Measurements from ENCODE around the gene BLOC1S6.

The BLOC1S6 gene

DNA sequence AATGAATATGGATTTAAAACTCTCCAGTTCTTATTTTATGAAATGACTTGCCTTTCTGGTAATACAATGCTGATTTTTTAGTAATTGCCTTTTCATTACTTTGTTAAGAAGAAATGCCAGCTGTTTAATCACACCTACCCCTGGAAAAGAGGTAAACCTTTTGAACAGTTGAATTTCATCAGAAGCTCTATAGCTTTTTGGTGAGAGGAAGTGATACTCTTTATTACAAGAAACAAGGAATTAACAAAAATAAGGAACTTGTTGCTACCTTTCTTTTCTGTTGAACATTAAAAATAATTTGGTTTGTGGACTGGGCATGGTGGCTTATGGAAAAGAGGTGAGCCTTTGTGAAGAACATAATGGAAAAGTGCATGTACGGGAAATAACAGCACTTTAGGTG is 19.7 kb downstream of the BLOC1S6 start:
- TF ChIP-seq, protein P1, sequence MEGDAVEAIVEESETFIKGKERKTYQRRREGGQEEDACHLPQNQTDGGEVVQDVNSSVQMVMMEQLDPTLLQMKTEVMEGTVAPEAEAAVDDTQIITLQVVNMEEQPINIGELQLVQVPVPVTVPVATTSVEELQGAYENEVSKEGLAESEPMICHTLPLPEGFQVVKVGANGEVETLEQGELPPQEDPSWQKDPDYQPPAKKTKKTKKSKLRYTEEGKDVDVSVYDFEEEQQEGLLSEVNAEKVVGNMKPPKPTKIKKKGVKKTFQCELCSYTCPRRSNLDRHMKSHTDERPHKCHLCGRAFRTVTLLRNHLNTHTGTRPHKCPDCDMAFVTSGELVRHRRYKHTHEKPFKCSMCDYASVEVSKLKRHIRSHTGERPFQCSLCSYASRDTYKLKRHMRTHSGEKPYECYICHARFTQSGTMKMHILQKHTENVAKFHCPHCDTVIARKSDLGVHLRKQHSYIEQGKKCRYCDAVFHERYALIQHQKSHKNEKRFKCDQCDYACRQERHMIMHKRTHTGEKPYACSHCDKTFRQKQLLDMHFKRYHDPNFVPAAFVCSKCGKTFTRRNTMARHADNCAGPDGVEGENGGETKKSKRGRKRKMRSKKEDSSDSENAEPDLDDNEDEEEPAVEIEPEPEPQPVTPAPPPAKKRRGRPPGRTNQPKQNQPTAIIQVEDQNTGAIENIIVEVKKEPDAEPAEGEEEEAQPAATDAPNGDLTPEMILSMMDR (IDR thresholded peaks at IDR 0.05; ENCODE audit: low read length): no peak
- TF ChIP-seq EZH2phosphoT487 (IDR thresholded peaks at IDR 0.05; ENCODE audit: low read length) (no peak), EZH2 (optimal IDR thresholded peaks at IDR 0.05; ENCODE audit: low read depth, low read length) (no peak)
- DNase-seq: no peak
- Histone ChIP-seq H3K9me3 (replicated peaks; ENCODE audit: insufficient read depth, low read length) (no peaks in the 10 kb centered on the region), H3K4me2 (ENCODE audit: low read depth, low read length) (no peak overlapping the region), H3K9me2 (replicated peaks; ENCODE audit: insufficient read depth, low read length) (no peaks in the 10 kb centered on the region), H2AFZ (ENCODE audit: low read length) (no peak overlapping the region), H3K9ac (ENCODE audit: low read length) (no peak overlapping the region), H4K20me1 (ENCODE audit: insufficient read depth, low read length) (no peaks in the 10 kb centered on the region), H3K36me3 (replicated peaks; ENCODE audit: insufficient read depth, low read length) (no peaks in the 10 kb centered on the region), H3K4me1 (ENCODE audit: low read length) (0 out of 2 replicates have a peak, but pooled peaks cover 5% of the 10 kb centered on the region), H3K27ac (ENCODE audit: low read length) (no peak overlapping the region), H3K27me3 (replicated peaks; ENCODE audit: insufficient read depth, low read length) (no peaks in the 10 kb centered on the region), H3K79me2 (ENCODE audit: low read length) (peaks cover 3% of the 10 kb centered on the region; the same call in 1 of the 2 replicates), H3K4me3 (ENCODE audit: low read length) (no peak overlapping the region), H3F3A (ENCODE audit: insufficient read depth, low read length) (no peaks in the 10 kb centered on the region)

DNA sequence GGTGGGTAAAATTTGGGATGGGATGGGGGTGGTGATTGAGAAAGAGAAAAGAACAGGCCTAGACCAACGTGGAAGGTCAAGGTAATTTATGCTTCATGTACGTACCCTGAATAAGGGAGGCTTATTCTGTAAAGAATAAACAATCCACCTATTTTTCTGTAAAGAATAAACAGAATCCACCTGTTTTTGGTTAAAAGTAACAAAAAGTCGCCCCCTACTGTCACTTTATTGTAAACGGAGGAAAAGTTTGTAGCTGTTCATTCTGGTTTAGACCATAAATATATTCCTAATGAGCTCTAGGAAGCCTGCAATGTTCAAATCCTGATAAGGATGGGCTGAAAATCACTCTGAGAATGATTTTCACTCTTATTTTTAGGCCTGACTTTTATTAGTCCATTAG is 24.1 kb downstream of the BLOC1S6 start:
- Histone ChIP-seq H3K27ac (ENCODE audit: low read length) (no peak overlapping the region), H4K20me1 (ENCODE audit: insufficient read depth, low read length) (no peaks in the 10 kb centered on the region), H3K36me3 (replicated peaks; ENCODE audit: insufficient read depth, low read length) (no peaks in the 10 kb centered on the region), H2AFZ (ENCODE audit: low read length) (no peak overlapping the region), H3K4me2 (ENCODE audit: low read depth, low read length) (no peak overlapping the region), H3K79me2 (ENCODE audit: low read length) (no peaks in the 10 kb centered on the region), H3K27me3 (replicated peaks; ENCODE audit: insufficient read depth, low read length) (no peaks in the 10 kb centered on the region), H3K4me1 (ENCODE audit: low read length) (peaks cover 12% of the 10 kb centered on the region; the same call in 1 of the 2 replicates), H3K9ac (ENCODE audit: low read length) (no peak overlapping the region), H3F3A (ENCODE audit: insufficient read depth, low read length) (no peaks in the 10 kb centered on the region), H3K4me3 (ENCODE audit: low read length) (no peak overlapping the region), H3K9me3 (replicated peaks; ENCODE audit: insufficient read depth, low read length) (no peaks in the 10 kb centered on the region), H3K9me2 (replicated peaks; ENCODE audit: insufficient read depth, low read length) (no peaks in the 10 kb centered on the region)
- TF ChIP-seq EZH2phosphoT487 (IDR thresholded peaks at IDR 0.05; ENCODE audit: low read length) (no peak), EZH2 (optimal IDR thresholded peaks at IDR 0.05; ENCODE audit: low read depth, low read length) (no peak)
- TF ChIP-seq, protein P1 (IDR thresholded peaks at IDR 0.05; ENCODE audit: low read length): peak; percentile 52
- peak; percentile 49 for DNase-seq

DNA sequence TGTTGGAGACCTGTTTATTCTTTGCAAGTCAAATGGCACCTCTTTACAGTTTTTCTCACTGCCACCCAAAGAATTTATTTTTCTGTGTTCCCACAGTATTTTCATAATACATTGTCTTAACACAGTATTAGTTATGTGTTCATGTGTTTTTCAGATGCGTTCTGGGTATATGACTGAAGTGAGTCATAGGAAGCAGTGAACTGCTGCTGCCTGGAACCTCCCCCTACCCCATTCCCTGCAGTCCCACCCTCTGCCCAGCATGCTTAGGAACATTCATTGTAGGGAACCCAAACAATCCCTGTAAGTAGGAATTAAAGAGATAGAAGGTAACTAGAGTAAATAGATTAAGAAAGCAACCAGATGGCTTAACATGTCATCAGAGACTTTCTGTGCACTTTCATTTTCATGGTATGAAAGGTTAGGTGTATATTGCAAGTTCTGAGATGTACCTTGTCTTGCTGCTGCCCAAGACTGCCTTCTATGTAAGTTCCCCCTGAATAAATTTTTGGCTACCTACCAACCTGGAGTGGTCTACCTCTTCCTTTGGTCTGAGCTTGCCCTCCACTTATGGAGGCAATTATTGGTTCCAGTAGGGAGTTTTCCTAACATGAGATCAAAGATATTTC is 25.7 kb downstream of the BLOC1S6 start:
- DNase-seq: peak; percentile 46
- Histone ChIP-seq H3K27ac (ENCODE audit: low read length) (no peak overlapping the region), H3K4me3 (ENCODE audit: low read length) (no peak overlapping the region), H3K36me3 (replicated peaks; ENCODE audit: insufficient read depth, low read length) (no peaks in the 10 kb centered on the region), H3F3A (ENCODE audit: insufficient read depth, low read length) (no peaks in the 10 kb centered on the region), H3K9me3 (replicated peaks; ENCODE audit: insufficient read depth, low read length) (no peaks in the 10 kb centered on the region), H3K27me3 (replicated peaks; ENCODE audit: insufficient read depth, low read length) (no peaks in the 10 kb centered on the region), H3K4me2 (ENCODE audit: low read depth, low read length) (peak overlapping the region; percentile 38; the same call in 1 of the 2 replicates), H3K79me2 (ENCODE audit: low read length) (no peaks in the 10 kb centered on the region), H4K20me1 (ENCODE audit: insufficient read depth, low read length) (no peaks in the 10 kb centered on the region), H3K4me1 (ENCODE audit: low read length) (peaks cover 12% of the 10 kb centered on the region; the same call in 1 of the 2 replicates), H3K9me2 (replicated peaks; ENCODE audit: insufficient read depth, low read length) (no peaks in the 10 kb centered on the region), H3K9ac (ENCODE audit: low read length) (no peak overlapping the region), H2AFZ (ENCODE audit: low read length) (no peak overlapping the region)
- TF ChIP-seq, protein P1 (IDR thresholded peaks at IDR 0.05; ENCODE audit: low read length): no peak
- TF ChIP-seq EZH2phosphoT487 (IDR thresholded peaks at IDR 0.05; ENCODE audit: low read length): no peak
- TF ChIP-seq EZH2 (optimal IDR thresholded peaks at IDR 0.05; ENCODE audit: low read depth, low read length): no peak

Measured in MM.1S (cell line).